GM23338 (cell line): Measurements from ENCODE around the gene ITIH2. TPM values are rescaled to one million over a fixed set of nuclear protein-coding genes. Genes with fewer than 3 reads are reported as not detected.

Source experiments
- ATAC-seq: fragments of 200-7000 bp; cut with Tn5 transposase; 3 replicates; pipeline ENCODE4 v1.9.1; 2020
- DNase-seq: peaks from one replicate; pipeline ENCODE4 v3.0.0-alpha.2; 2015; ENCODE audit warnings: low spot score
- H2AFZ ChIP-seq: fragments of 200-600 bp; sonication (generic); 2 replicates; pipeline ENCODE4 v1.8.0; 2016; ENCODE audit warnings: antibody characterized with exemption, mild to moderate bottlenecking, moderate library complexity
- H3F3A ChIP-seq: fragments of 200-600 bp; sonication (generic); replicated peaks from 2 replicates; pipeline ENCODE4 v1.8.0; 2017; ENCODE audit warnings: antibody characterized with exemption, mixed run types, low read depth
- H3K27ac ChIP-seq: fragments of 200-600 bp; sonication (generic); 2 replicates; pipeline ENCODE4 v1.6.1; 2016; ENCODE audit warnings: low read depth
- H3K27me3 ChIP-seq: fragments of 200-600 bp; sonication (generic); 2 replicates; pipeline ENCODE4 v1.8.0; 2016; ENCODE audit warnings: mild to moderate bottlenecking, mixed run types, moderate library complexity; ENCODE audit not compliant: insufficient read depth
- H3K36me3 ChIP-seq: fragments of 200-600 bp; sonication (generic); 2 replicates; pipeline ENCODE4 v1.8.0; 2016; ENCODE audit warnings: mild to moderate bottlenecking; ENCODE audit not compliant: insufficient read depth
- H3K4me1 ChIP-seq: fragments of 200-600 bp; sonication (generic); 2 replicates; pipeline ENCODE4 v1.8.0; 2016; ENCODE audit warnings: mild to moderate bottlenecking, moderate library complexity; ENCODE audit not compliant: insufficient read depth
- H3K4me2 ChIP-seq: fragments of 200-600 bp; sonication (generic); 2 replicates; pipeline ENCODE4 v1.7.1; 2017; ENCODE audit warnings: mixed run types
- H3K4me3 ChIP-seq: fragments of 200-600 bp; sonication (generic); 2 replicates; pipeline ENCODE4 v1.6.1; 2016; ENCODE audit warnings: mixed run types
- H3K79me2 ChIP-seq: fragments of 200-600 bp; sonication (generic); replicated peaks from 2 replicates; pipeline ENCODE4 v1.8.0; 2017; ENCODE audit warnings: mild to moderate bottlenecking; ENCODE audit not compliant: insufficient read depth
- H3K9me2 ChIP-seq: fragments of 200-600 bp; sonication (generic); 2 replicates; pipeline ENCODE4 v1.8.0; 2017; ENCODE audit not compliant: insufficient read depth
- H4K20me1 ChIP-seq: fragments of 200-600 bp; sonication (generic); replicated peaks from 2 replicates; pipeline ENCODE4 v1.8.0; 2017; ENCODE audit warnings: mild to moderate bottlenecking; ENCODE audit not compliant: insufficient read depth
- H3K27ac Mint-ChIP-seq: 2 replicates; pipeline ENCODE4 v1.8.0; 2020; ENCODE audit warnings: inconsistent platforms, mild to moderate bottlenecking, moderate library complexity, mixed read lengths
- H3K27me3 Mint-ChIP-seq: 3 replicates; pipeline ENCODE4 v1.8.0; 2022; ENCODE audit warnings: low read depth, mild to moderate bottlenecking, moderate library complexity, mixed read lengths, inconsistent platforms; ENCODE audit not compliant: insufficient read depth, poor library complexity
- H3K36me3 Mint-ChIP-seq: 3 replicates; pipeline ENCODE4 v1.8.0; 2021; ENCODE audit warnings: low read depth, mild to moderate bottlenecking, inconsistent platforms, moderate library complexity, mixed read lengths
- H3K4me1 Mint-ChIP-seq: 3 replicates; pipeline ENCODE4 v1.8.0; 2020; ENCODE audit warnings: mild to moderate bottlenecking, inconsistent platforms, mixed read lengths
- H3K4me3 Mint-ChIP-seq: 3 replicates; pipeline ENCODE4 v1.8.0; 2021; ENCODE audit warnings: moderate library complexity, mild to moderate bottlenecking, inconsistent platforms, mixed read lengths
- H3K9me3 Mint-ChIP-seq: 3 replicates; pipeline ENCODE4 v1.8.0; 2020; ENCODE audit warnings: moderate library complexity, mild to moderate bottlenecking, inconsistent platforms, mixed read lengths
- CREB1 ChIP-seq: fragments of 250-450 bp; sonication (Bioruptor Pico); IDR thresholded peaks from 2 replicates; pipeline ENCODE4 v1.5.0; 2020; ENCODE audit warnings: low read depth, mild to moderate bottlenecking, moderate library complexity
- CTCF ChIP-seq, 2 experiments: fragments of 200-600 bp in 1 of 2; sonication (generic) in 1 of 2; conservative IDR thresholded peaks; 2 replicates each; pipeline versions ENCODE4 v1.5.1 to v1.6.1; 2016 to 2017; ENCODE audit warnings: antibody characterized with exemption in 2 of 2, low read depth in 2 of 2, mild to moderate bottlenecking in 2 of 2, moderate library complexity in 1 of 2
- EZH2phosphoT487 ChIP-seq: fragments of 200-600 bp; sonication (generic); IDR thresholded peaks from one replicate; pipeline ENCODE4 v1.8.1; 2018; ENCODE audit warnings: antibody characterized with exemption; ENCODE audit not compliant: unreplicated experiment
- JUNB ChIP-seq: IDR thresholded peaks from one replicate; pipeline ENCODE4 v1.6.1; 2016; ENCODE audit warnings: antibody characterized with exemption; ENCODE audit not compliant: unreplicated experiment
- NANOG ChIP-seq: IDR thresholded peaks from 2 replicates; pipeline ENCODE4 v1.6.1; 2016; ENCODE audit warnings: antibody characterized with exemption, borderline replicate concordance
- POLR2AphosphoS5 ChIP-seq: IDR thresholded peaks from 2 replicates; pipeline ENCODE4 v1.6.1; 2016; ENCODE audit warnings: antibody characterized with exemption, low read depth
- REST ChIP-seq: IDR thresholded peaks from one replicate; pipeline ENCODE4 v1.6.1; 2018; ENCODE audit warnings: antibody characterized with exemption; ENCODE audit not compliant: unreplicated experiment
- STAT1 ChIP-seq: IDR thresholded peaks from one replicate; pipeline ENCODE4 v1.6.1; 2016; ENCODE audit warnings: antibody characterized with exemption; ENCODE audit not compliant: unreplicated experiment
- ZNF114 ChIP-seq: fragments of 250-450 bp; sonication (Bioruptor Pico); IDR thresholded peaks from 2 replicates; pipeline ENCODE4 v1.5.0; 2020; ENCODE audit warnings: mild to moderate bottlenecking, moderate library complexity
- polyA plus RNA-seq: library from polyadenylated mRNA; unstranded; fragments of >200 nt; fragmentation: Nextera tagmentation; extraction: Ambion mirVana; gene quantifications from 2 replicates; pipeline ENCODE4 v1.2.1, GENCODE V29; 2016
- total RNA-seq: library from RNA; depleted of rRNA; stranded (reverse); fragments of >200 nt; shearing (Covaris generic); gene quantifications from 2 replicates; pipeline ENCODE4 v1.2.3, GENCODE V29; 2014
- TF ChIP-seq, protein P1 (sequence below): IDR thresholded peaks from 2 replicates; pipeline ENCODE4 v1.6.1; 2016; ENCODE audit warnings: antibody characterized with exemption
- TF ChIP-seq, protein P2 (sequence below): fragments of 250-450 bp; sonication (Bioruptor Pico); IDR thresholded peaks from 2 replicates; pipeline ENCODE4 v1.5.0; 2020; ENCODE audit warnings: mild to moderate bottlenecking, moderate library complexity

The ITIH2 gene
- total and polyA plus RNA-seq, 2 experiments from 2014 or later, result 0.10 TPM; not detected in 1

DNA sequence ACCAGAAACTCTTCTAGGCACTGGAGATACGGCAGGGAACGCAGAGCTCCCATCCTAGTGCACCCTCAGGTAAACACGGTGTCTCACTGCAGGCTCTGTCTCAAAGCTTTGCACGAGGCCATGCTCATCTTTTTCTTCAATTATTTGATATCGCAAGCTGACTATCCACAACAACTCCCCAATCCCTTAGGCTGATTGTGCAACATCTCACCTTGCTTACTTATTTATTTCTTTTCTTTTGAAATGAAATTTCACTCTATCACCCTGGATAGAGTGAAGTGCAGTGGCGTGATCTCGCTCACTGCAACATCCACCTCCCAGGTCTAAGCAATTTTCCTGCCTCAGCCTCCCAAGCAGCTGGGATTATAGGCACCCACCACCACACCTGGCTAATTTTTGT, 12.4 kb downstream of the ITIH2 start:
- no peak overlapping the region for H3K4me3 ChIP-seq
- no peaks in the 10 kb centered on the region for H3K79me2 ChIP-seq
- Mint-ChIP-seq H3K4me3 (no peak overlapping the region), H3K36me3 (no peaks in the 10 kb centered on the region), H3K9me3 (no peaks in the 10 kb centered on the region), H3K4me1 (peaks cover 3% of the 10 kb centered on the region; the same call in 1 of the 3 replicates), H3K27me3 (no peaks in the 10 kb centered on the region), H3K27ac (no peak overlapping the region)
- H3K36me3 ChIP-seq, result no peaks in the 10 kb centered on the region
- no peak overlapping the region for H2AFZ ChIP-seq
- ATAC-seq (no peak), DNase-seq (no peak)
- no peaks in the 10 kb centered on the region for H4K20me1 ChIP-seq
- H3F3A ChIP-seq, result no peaks in the 10 kb centered on the region
- H3K4me2 ChIP-seq, result no peak overlapping the region
- no peaks in the 10 kb centered on the region for H3K9me2 ChIP-seq
- no peaks in the 10 kb centered on the region for H3K27me3 ChIP-seq
- no peak overlapping the region for H3K27ac ChIP-seq
- TF ChIP-seq POLR2AphosphoS5, result no peak
- TF ChIP-seq EZH2phosphoT487, result no peak
- TF ChIP-seq NANOG, result no peak
- TF ChIP-seq, protein P1, sequence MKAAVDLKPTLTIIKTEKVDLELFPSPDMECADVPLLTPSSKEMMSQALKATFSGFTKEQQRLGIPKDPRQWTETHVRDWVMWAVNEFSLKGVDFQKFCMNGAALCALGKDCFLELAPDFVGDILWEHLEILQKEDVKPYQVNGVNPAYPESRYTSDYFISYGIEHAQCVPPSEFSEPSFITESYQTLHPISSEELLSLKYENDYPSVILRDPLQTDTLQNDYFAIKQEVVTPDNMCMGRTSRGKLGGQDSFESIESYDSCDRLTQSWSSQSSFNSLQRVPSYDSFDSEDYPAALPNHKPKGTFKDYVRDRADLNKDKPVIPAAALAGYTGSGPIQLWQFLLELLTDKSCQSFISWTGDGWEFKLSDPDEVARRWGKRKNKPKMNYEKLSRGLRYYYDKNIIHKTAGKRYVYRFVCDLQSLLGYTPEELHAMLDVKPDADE, result no peak
- no peak for TF ChIP-seq JUNB
- TF ChIP-seq CTCF (conservative IDR thresholded peaks at IDR 0.05; ENCODE audit: low read depth in 2 of 2), result no peak
- H3K4me1 ChIP-seq, result no peaks in the 10 kb centered on the region

DNA sequence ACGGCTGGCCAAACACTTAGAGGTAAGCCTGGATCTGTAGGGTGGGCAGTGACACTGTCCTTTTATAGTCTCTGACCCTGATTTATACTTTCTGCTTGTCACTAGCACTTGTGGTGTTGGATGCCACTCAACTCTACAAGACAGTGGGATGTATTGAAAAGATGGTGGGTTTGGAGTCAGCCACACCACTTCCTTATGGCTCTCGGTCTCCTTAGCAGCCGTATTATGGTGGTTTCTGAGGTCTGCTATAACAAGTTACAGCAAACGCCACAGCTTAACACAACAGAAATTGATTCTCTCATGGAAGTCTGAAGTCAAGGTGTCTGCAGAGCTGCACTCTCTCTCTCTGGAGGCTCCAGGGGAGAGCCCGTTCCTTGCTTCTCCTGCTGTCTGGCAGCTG, 14.7 kb downstream of the ITIH2 start:
- Histone ChIP-seq H3K4me2 (no peak overlapping the region), H3K79me2 (no peaks in the 10 kb centered on the region), H3F3A (no peaks in the 10 kb centered on the region), H3K4me3 (no peak overlapping the region), H4K20me1 (no peaks in the 10 kb centered on the region), H3K36me3 (no peaks in the 10 kb centered on the region), H3K27ac (no peak overlapping the region), H3K4me1 (no peaks in the 10 kb centered on the region), H3K9me2 (no peaks in the 10 kb centered on the region), H3K27me3 (no peaks in the 10 kb centered on the region), H2AFZ (no peak overlapping the region)
- no peak overlapping the region for H3K4me3 Mint-ChIP-seq
- TF ChIP-seq STAT1 (no peak), ZNF114 (CRISPR knock-in tag) (no peak), POLR2AphosphoS5 (no peak), REST (no peak), CREB1 (CRISPR knock-in tag) (no peak)
- TF ChIP-seq, protein P2, sequence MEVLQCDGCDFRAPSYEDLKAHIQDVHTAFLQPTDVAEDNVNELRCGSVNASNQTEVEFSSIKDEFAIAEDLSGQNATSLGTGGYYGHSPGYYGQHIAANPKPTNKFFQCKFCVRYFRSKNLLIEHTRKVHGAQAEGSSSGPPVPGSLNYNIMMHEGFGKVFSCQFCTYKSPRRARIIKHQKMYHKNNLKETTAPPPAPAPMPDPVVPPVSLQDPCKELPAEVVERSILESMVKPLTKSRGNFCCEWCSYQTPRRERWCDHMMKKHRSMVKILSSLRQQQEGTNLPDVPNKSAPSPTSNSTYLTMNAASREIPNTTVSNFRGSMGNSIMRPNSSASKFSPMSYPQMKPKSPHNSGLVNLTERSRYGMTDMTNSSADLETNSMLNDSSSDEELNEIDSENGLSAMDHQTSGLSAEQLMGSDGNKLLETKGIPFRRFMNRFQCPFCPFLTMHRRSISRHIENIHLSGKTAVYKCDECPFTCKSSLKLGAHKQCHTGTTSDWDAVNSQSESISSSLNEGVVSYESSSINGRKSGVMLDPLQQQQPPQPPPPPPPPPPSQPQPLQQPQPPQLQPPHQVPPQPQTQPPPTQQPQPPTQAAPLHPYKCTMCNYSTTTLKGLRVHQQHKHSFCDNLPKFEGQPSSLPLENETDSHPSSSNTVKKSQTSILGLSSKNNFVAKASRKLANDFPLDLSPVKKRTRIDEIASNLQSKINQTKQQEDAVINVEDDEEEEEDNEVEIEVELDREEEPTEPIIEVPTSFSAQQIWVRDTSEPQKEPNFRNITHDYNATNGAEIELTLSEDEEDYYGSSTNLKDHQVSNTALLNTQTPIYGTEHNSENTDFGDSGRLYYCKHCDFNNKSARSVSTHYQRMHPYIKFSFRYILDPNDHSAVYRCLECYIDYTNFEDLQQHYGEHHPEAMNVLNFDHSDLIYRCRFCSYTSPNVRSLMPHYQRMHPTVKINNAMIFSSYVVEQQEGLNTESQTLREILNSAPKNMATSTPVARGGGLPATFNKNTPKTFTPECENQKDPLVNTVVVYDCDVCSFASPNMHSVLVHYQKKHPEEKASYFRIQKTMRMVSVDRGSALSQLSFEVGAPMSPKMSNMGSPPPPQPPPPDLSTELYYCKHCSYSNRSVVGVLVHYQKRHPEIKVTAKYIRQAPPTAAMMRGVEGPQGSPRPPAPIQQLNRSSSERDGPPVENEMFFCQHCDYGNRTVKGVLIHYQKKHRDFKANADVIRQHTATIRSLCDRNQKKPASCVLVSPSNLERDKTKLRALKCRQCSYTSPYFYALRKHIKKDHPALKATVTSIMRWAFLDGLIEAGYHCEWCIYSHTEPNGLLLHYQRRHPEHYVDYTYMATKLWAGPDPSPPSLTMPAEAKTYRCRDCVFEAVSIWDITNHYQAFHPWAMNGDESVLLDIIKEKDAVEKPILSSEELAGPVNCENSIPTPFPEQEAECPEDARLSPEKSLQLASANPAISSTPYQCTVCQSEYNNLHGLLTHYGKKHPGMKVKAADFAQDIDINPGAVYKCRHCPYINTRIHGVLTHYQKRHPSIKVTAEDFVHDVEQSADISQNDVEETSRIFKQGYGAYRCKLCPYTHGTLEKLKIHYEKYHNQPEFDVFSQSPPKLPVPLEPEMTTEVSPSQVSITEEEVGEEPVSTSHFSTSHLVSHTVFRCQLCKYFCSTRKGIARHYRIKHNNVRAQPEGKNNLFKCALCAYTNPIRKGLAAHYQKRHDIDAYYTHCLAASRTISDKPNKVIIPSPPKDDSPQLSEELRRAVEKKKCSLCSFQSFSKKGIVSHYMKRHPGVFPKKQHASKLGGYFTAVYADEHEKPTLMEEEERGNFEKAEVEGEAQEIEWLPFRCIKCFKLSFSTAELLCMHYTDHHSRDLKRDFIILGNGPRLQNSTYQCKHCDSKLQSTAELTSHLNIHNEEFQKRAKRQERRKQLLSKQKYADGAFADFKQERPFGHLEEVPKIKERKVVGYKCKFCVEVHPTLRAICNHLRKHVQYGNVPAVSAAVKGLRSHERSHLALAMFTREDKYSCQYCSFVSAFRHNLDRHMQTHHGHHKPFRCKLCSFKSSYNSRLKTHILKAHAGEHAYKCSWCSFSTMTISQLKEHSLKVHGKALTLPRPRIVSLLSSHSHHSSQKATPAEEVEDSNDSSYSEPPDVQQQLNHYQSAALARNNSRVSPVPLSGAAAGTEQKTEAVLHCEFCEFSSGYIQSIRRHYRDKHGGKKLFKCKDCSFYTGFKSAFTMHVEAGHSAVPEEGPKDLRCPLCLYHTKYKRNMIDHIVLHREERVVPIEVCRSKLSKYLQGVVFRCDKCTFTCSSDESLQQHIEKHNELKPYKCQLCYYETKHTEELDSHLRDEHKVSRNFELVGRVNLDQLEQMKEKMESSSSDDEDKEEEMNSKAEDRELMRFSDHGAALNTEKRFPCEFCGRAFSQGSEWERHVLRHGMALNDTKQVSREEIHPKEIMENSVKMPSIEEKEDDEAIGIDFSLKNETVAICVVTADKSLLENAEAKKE (CRISPR knock-in tag), result no peak
- H3K27ac Mint-ChIP-seq, result no peak overlapping the region
- H3K4me1 Mint-ChIP-seq, result peaks cover 3% of the 10 kb centered on the region; the same call in 1 of the 3 replicates
- H3K36me3 Mint-ChIP-seq, result no peaks in the 10 kb centered on the region
- H3K9me3 Mint-ChIP-seq, result no peaks in the 10 kb centered on the region
- peaks cover 1% of the 10 kb centered on the region for H3K27me3 Mint-ChIP-seq
- DNase-seq (no peak), ATAC-seq (no peak)
